ENCODE measurements around the gene PDZD4. TPM values are rescaled to one million over a fixed set of nuclear protein-coding genes. Genes with fewer than 3 reads are reported as not detected.

The PDZD4 gene
- total RNA-seq, 1 experiment from 2014 or later, result 0.26 TPM

DNA sequence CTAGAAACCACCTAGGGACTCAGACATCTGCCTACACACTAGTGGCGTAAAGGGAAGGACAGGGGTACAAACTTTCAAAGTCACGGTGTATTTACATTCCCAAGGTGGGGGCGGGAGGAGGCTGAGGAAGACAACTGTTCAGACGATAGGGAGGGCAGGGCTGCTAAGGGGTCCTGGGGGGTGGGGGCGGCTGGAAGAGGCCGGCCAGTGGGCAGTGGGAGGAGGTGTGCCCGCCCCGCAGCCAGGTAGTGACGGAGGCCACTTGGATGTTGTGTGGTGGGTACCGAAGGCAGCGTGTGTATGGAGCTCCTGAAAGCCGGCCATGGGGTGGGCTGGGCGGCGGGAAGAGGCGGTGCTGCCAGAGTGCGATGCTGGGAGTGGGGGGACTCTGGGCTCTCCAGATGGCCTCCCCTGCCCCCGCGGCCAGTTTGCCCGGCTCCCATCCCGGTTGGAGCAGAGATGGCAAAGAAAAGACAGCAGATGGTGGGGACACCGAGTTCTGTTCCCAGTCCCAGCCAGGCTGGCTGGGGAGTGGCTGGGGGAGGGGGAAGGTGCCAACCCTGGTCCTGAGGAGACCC is 31.5 kb upstream of the PDZD4 start:
- BruUV-seq (replicated peaks), result no TSS peak
- Histone ChIP-seq H3F3A (ENCODE audit: low read length, unreplicated experiment) (no peaks in the 10 kb centered on the region), H3K4me1 (ENCODE audit: insufficient read depth, low read length) (no peaks in the 10 kb centered on the region), H2AFZ (ENCODE audit: low read length) (no peak overlapping the region), H3K36me3 (ENCODE audit: low read depth, low read length) (no peaks in the 10 kb centered on the region), H3K9ac (ENCODE audit: low read length) (no peak overlapping the region), H3K27me3 (ENCODE audit: low read length) (peaks cover 23% of the 10 kb centered on the region; the same call in 1 of the 2 replicates), H3K27ac (ENCODE audit: low read length) (no peak overlapping the region), H3K9me2 (replicated peaks; ENCODE audit: low read length) (no peaks in the 10 kb centered on the region), H3K4me3 (ENCODE audit: low read length) (no peak overlapping the region), H3K79me2 (ENCODE audit: low read length) (no peaks in the 10 kb centered on the region), H3K4me2 (ENCODE audit: low read length) (no peak overlapping the region), H3K9me3 (ENCODE audit: low read length) (no peaks in the 10 kb centered on the region), H4K20me1 (ENCODE audit: low read length) (no peaks in the 10 kb centered on the region)
- TF ChIP-seq EZH2phosphoT487 (IDR thresholded peaks at IDR 0.05; ENCODE audit: borderline replicate concordance, low read length) (no peak), EZH2 (IDR thresholded peaks at IDR 0.05; ENCODE audit: low read length, unreplicated experiment) (no peak)
- TF ChIP-seq, protein P1, sequence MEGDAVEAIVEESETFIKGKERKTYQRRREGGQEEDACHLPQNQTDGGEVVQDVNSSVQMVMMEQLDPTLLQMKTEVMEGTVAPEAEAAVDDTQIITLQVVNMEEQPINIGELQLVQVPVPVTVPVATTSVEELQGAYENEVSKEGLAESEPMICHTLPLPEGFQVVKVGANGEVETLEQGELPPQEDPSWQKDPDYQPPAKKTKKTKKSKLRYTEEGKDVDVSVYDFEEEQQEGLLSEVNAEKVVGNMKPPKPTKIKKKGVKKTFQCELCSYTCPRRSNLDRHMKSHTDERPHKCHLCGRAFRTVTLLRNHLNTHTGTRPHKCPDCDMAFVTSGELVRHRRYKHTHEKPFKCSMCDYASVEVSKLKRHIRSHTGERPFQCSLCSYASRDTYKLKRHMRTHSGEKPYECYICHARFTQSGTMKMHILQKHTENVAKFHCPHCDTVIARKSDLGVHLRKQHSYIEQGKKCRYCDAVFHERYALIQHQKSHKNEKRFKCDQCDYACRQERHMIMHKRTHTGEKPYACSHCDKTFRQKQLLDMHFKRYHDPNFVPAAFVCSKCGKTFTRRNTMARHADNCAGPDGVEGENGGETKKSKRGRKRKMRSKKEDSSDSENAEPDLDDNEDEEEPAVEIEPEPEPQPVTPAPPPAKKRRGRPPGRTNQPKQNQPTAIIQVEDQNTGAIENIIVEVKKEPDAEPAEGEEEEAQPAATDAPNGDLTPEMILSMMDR (conservative IDR thresholded peaks at IDR 0.05; ENCODE audit: low read depth, low read length), result no peak
- CTCF ChIA-PET, result no interaction called here
- POLR2A ChIA-PET (ENCODE audit: unreplicated experiment), result no interaction called here
- ATAC-seq (no peak), DNase-seq (no peak)
- intact Hi-C loops (cut with micrococcal nuclease), result no loop called here

DNA sequence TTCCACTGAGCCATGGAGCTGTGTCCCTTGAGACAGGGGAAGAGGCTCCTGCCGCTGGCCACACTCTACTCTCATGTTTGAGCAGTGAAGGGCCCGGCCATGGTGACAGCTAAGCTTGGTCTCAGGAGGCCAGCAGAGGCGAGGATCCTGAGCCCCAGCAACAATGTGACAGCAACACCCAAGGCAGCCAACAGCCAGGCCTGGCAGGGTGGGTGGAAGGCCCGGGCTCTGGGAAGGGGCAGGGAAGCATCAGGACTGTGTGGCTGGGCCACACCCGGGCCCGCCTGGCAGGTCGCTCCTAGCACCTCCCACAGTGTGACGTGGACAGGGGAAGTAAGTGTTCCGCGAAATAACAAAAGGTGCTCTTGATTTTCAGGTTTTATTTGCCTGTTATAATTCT is 30.8 kb upstream of the PDZD4 start:
- Histone ChIP-seq H3K9ac (ENCODE audit: low read length) (no peak overlapping the region), H3K4me3 (ENCODE audit: low read length) (no peak overlapping the region), H3K9me3 (ENCODE audit: low read length) (no peaks in the 10 kb centered on the region), H2AFZ (ENCODE audit: low read length) (no peak overlapping the region), H3K4me1 (ENCODE audit: insufficient read depth, low read length) (no peaks in the 10 kb centered on the region), H3K79me2 (ENCODE audit: low read length) (no peaks in the 10 kb centered on the region), H3K4me2 (ENCODE audit: low read length) (no peak overlapping the region), H3K27ac (ENCODE audit: low read length) (no peak overlapping the region), H3F3A (ENCODE audit: low read length, unreplicated experiment) (no peaks in the 10 kb centered on the region), H3K27me3 (ENCODE audit: low read length) (peaks cover 24% of the 10 kb centered on the region; the same call in 1 of the 2 replicates), H4K20me1 (ENCODE audit: low read length) (no peaks in the 10 kb centered on the region), H3K9me2 (replicated peaks; ENCODE audit: low read length) (no peaks in the 10 kb centered on the region), H3K36me3 (ENCODE audit: low read depth, low read length) (no peaks in the 10 kb centered on the region)
- TF ChIP-seq, protein P1 (conservative IDR thresholded peaks at IDR 0.05; ENCODE audit: low read depth, low read length), result no peak
- TF ChIP-seq EZH2phosphoT487 (IDR thresholded peaks at IDR 0.05; ENCODE audit: borderline replicate concordance, low read length) (no peak), EZH2 (IDR thresholded peaks at IDR 0.05; ENCODE audit: low read length, unreplicated experiment) (no peak)
- POLR2A ChIA-PET (ENCODE audit: unreplicated experiment), result no interaction called here
- no TSS peak for BruUV-seq (replicated peaks)
- intact Hi-C loops (cut with micrococcal nuclease), result no loop called here
- DNase-seq (no peak), ATAC-seq (no peak)
- CTCF ChIA-PET, result no interaction called here

DNA sequence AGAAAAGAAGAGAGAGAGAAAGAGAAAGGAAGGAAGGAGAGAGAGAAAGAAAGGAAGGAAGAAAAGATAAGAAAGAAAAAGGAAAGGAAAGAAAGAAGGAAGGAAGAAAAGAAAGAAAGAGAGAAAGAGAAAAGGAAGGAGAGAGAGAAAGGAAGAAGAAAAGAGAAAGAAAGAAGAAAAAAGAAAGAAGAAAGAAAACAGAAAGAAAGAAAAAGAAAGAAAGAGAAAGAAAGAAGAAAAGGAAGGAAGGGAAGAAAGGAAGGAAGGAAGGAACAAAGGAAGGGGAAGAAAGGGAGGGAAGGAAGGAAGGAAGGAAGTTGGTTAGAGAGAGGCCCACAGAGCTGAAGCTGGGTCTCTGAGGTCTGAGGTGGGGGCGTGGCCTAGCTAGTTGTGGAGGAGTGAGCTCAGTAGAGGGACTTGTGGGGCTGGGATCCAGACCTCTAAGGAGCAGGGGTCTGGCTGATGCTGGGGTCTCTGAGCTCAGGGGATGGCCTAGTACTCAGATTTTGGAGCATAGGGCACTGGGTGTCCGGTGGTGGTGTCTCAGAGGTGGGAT is 27.1 kb upstream of the PDZD4 start:
- no peaks in the 10 kb centered on the region for H3K9me3 ChIP-seq (ENCODE audit: low read length)
- no peak for ATAC-seq
- H3K9me2 ChIP-seq (replicated peaks; ENCODE audit: low read length), result no peaks in the 10 kb centered on the region
- CTCF ChIA-PET, result no interaction called here
- H2AFZ ChIP-seq (ENCODE audit: low read length), result no peak overlapping the region
- no peaks in the 10 kb centered on the region for H3K4me1 ChIP-seq (ENCODE audit: insufficient read depth, low read length)
- H4K20me1 ChIP-seq (ENCODE audit: low read length), result no peaks in the 10 kb centered on the region
- POLR2A ChIA-PET (ENCODE audit: unreplicated experiment), result no interaction called here
- DNase-seq, result no peak
- H3K79me2 ChIP-seq (ENCODE audit: low read length), result no peaks in the 10 kb centered on the region
- no peak overlapping the region for H3K4me2 ChIP-seq (ENCODE audit: low read length)
- H3K36me3 ChIP-seq (ENCODE audit: low read depth, low read length), result no peaks in the 10 kb centered on the region
- H3K27ac ChIP-seq (ENCODE audit: low read length), result no peak overlapping the region
- TF ChIP-seq EZH2phosphoT487 (IDR thresholded peaks at IDR 0.05; ENCODE audit: borderline replicate concordance, low read length) (no peak), EZH2 (IDR thresholded peaks at IDR 0.05; ENCODE audit: low read length, unreplicated experiment) (no peak)
- TF ChIP-seq, protein P1 (conservative IDR thresholded peaks at IDR 0.05; ENCODE audit: low read depth, low read length), result no peak
- H3F3A ChIP-seq (ENCODE audit: low read length, unreplicated experiment), result no peaks in the 10 kb centered on the region
- no peak overlapping the region for H3K9ac ChIP-seq (ENCODE audit: low read length)
- H3K27me3 ChIP-seq (ENCODE audit: low read length), result peaks cover 31% of the 10 kb centered on the region; the same call in 1 of the 2 replicates
- no peak overlapping the region for H3K4me3 ChIP-seq (ENCODE audit: low read length)
- BruUV-seq (replicated peaks), result no TSS peak
- intact Hi-C loops (cut with micrococcal nuclease), result no loop called here
